Esophagus muscularis mucosa (tissue), 3 donors: ENCODE results near the gene KRTAP21-2.

Source experiments
- POLR2A ChIP-seq: fragments of 450-650 bp; IDR thresholded peaks from one replicate; pipeline ENCODE4 v1.6.1; 2017; ENCODE audit warnings: antibody characterized with exemption, moderate library complexity, mild to moderate bottlenecking, low read depth
- TF ChIP-seq, protein P1 (sequence below), 3 experiments: fragments of 200-600 bp in 2 of 3; fragments of 450-650 bp in 1 of 3; sonication (generic) in 2 of 3; IDR thresholded peaks; one replicate each; pipeline ENCODE4 v1.5.1; 2017 to 2019; ENCODE audit warnings: antibody characterized with exemption in 3 of 3, mild to moderate bottlenecking in 2 of 3, moderate library complexity in 1 of 3

DNA sequence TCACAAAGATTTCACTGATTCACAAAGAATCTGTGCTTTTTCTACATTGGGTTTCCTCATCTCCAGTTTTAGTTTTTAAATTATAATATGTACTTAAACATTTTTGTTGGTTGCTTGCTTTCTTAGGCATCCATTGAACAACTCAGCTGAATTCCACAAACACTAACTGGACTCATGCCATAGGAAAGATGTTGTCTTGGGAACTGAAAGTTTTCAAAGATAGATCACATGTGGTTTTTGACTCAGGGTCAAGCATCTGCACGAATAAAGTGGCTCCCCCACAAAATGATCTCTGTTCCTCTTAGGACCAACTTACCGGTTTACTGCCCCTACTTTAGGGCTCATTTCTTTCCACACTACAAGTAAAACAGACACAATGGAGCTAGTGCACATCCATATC lies 11.2 kb upstream of the KRTAP21-2 start:
- TF ChIP-seq POLR2A: no peak
- TF ChIP-seq, protein P1, sequence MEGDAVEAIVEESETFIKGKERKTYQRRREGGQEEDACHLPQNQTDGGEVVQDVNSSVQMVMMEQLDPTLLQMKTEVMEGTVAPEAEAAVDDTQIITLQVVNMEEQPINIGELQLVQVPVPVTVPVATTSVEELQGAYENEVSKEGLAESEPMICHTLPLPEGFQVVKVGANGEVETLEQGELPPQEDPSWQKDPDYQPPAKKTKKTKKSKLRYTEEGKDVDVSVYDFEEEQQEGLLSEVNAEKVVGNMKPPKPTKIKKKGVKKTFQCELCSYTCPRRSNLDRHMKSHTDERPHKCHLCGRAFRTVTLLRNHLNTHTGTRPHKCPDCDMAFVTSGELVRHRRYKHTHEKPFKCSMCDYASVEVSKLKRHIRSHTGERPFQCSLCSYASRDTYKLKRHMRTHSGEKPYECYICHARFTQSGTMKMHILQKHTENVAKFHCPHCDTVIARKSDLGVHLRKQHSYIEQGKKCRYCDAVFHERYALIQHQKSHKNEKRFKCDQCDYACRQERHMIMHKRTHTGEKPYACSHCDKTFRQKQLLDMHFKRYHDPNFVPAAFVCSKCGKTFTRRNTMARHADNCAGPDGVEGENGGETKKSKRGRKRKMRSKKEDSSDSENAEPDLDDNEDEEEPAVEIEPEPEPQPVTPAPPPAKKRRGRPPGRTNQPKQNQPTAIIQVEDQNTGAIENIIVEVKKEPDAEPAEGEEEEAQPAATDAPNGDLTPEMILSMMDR (IDR thresholded peaks at IDR 0.05): no peak
